B cell (primary cell): ENCODE measurements around the gene PDIA4.

Experiments used
- EZH2 ChIP-seq: IDR thresholded peaks from 2 replicates; pipeline ENCODE4 v1.6.1; 2012; ENCODE audit warnings: borderline replicate concordance, low read depth, mild to moderate bottlenecking, moderate library complexity, low read length; ENCODE audit not compliant: insufficient read depth, poor library complexity, severe bottlenecking
- TF ChIP-seq, protein P1 (sequence below): fragments of 200-600 bp; IDR thresholded peaks from one replicate; pipeline ENCODE4 v1.8.0; 2022; ENCODE audit warnings: antibody characterized with exemption, mild to moderate bottlenecking

DNA sequence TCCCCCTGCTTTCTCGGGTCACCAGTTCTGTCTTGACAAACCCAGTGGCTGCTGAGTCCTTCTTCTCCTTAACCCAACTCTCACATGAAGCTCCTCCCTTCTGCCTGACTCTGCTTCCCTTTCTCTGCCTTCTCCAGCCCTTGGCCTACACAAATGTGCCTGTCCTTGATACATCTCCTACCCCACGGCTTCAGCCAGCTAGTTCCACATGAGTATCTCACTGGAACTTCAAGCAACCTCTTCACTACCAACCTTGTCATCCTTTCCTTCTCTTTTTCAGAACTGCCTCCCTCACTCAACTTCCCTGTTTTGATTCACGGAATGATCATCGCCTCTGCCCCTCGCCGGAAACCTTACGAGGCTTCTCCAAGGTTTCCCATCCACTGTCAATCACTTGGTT is 55.9 kb downstream of the PDIA4 start:
- TF ChIP-seq, protein P1, sequence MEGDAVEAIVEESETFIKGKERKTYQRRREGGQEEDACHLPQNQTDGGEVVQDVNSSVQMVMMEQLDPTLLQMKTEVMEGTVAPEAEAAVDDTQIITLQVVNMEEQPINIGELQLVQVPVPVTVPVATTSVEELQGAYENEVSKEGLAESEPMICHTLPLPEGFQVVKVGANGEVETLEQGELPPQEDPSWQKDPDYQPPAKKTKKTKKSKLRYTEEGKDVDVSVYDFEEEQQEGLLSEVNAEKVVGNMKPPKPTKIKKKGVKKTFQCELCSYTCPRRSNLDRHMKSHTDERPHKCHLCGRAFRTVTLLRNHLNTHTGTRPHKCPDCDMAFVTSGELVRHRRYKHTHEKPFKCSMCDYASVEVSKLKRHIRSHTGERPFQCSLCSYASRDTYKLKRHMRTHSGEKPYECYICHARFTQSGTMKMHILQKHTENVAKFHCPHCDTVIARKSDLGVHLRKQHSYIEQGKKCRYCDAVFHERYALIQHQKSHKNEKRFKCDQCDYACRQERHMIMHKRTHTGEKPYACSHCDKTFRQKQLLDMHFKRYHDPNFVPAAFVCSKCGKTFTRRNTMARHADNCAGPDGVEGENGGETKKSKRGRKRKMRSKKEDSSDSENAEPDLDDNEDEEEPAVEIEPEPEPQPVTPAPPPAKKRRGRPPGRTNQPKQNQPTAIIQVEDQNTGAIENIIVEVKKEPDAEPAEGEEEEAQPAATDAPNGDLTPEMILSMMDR = no peak
- no peak for TF ChIP-seq EZH2
